ENCODE measurements around the gene USP47. TPM values are rescaled to one million over a fixed set of nuclear protein-coding genes. Genes with fewer than 3 reads are reported as not detected.

Gene USP47
- total and polyA plus RNA-seq, 2 experiments from 2014 or later: 16.3 to 36.7 TPM

GRCh38 chr11:11997049-11997322 is 155.2 kb downstream of the USP47 start:
- ATAC-seq: no peak
- Histone ChIP-seq H4K20me1 (replicated peaks; ENCODE audit: insufficient read depth) (peaks cover 4% of the 10 kb centered on the region), H3K4me1 (ENCODE audit: insufficient read depth) (no peaks in the 10 kb centered on the region), H3K36me3 (ENCODE audit: insufficient read depth) (peaks cover 7% of the 10 kb centered on the region), H3F3A (replicated peaks; ENCODE audit: low read depth) (no peaks in the 10 kb centered on the region), H3K4me2 (no peak overlapping the region), H3K4me3 (no peak overlapping the region), H3K27ac (ENCODE audit: low read depth) (no peak overlapping the region), H3K9me2 (ENCODE audit: insufficient read depth) (no peaks in the 10 kb centered on the region), H3K27me3 (ENCODE audit: insufficient read depth) (no peaks in the 10 kb centered on the region), H3K79me2 (replicated peaks; ENCODE audit: insufficient read depth) (no peaks in the 10 kb centered on the region), H2AFZ (no peak overlapping the region)
- H3K27me3 Mint-ChIP-seq (ENCODE audit: insufficient read depth, low read depth, poor library complexity): no peaks in the 10 kb centered on the region
- TF ChIP-seq ZNF114 (CRISPR knock-in tag; IDR thresholded peaks at IDR 0.05): no peak
- TF ChIP-seq EZH2phosphoT487 (IDR thresholded peaks at IDR 0.05; ENCODE audit: unreplicated experiment): no peak
- TF ChIP-seq, protein P1, sequence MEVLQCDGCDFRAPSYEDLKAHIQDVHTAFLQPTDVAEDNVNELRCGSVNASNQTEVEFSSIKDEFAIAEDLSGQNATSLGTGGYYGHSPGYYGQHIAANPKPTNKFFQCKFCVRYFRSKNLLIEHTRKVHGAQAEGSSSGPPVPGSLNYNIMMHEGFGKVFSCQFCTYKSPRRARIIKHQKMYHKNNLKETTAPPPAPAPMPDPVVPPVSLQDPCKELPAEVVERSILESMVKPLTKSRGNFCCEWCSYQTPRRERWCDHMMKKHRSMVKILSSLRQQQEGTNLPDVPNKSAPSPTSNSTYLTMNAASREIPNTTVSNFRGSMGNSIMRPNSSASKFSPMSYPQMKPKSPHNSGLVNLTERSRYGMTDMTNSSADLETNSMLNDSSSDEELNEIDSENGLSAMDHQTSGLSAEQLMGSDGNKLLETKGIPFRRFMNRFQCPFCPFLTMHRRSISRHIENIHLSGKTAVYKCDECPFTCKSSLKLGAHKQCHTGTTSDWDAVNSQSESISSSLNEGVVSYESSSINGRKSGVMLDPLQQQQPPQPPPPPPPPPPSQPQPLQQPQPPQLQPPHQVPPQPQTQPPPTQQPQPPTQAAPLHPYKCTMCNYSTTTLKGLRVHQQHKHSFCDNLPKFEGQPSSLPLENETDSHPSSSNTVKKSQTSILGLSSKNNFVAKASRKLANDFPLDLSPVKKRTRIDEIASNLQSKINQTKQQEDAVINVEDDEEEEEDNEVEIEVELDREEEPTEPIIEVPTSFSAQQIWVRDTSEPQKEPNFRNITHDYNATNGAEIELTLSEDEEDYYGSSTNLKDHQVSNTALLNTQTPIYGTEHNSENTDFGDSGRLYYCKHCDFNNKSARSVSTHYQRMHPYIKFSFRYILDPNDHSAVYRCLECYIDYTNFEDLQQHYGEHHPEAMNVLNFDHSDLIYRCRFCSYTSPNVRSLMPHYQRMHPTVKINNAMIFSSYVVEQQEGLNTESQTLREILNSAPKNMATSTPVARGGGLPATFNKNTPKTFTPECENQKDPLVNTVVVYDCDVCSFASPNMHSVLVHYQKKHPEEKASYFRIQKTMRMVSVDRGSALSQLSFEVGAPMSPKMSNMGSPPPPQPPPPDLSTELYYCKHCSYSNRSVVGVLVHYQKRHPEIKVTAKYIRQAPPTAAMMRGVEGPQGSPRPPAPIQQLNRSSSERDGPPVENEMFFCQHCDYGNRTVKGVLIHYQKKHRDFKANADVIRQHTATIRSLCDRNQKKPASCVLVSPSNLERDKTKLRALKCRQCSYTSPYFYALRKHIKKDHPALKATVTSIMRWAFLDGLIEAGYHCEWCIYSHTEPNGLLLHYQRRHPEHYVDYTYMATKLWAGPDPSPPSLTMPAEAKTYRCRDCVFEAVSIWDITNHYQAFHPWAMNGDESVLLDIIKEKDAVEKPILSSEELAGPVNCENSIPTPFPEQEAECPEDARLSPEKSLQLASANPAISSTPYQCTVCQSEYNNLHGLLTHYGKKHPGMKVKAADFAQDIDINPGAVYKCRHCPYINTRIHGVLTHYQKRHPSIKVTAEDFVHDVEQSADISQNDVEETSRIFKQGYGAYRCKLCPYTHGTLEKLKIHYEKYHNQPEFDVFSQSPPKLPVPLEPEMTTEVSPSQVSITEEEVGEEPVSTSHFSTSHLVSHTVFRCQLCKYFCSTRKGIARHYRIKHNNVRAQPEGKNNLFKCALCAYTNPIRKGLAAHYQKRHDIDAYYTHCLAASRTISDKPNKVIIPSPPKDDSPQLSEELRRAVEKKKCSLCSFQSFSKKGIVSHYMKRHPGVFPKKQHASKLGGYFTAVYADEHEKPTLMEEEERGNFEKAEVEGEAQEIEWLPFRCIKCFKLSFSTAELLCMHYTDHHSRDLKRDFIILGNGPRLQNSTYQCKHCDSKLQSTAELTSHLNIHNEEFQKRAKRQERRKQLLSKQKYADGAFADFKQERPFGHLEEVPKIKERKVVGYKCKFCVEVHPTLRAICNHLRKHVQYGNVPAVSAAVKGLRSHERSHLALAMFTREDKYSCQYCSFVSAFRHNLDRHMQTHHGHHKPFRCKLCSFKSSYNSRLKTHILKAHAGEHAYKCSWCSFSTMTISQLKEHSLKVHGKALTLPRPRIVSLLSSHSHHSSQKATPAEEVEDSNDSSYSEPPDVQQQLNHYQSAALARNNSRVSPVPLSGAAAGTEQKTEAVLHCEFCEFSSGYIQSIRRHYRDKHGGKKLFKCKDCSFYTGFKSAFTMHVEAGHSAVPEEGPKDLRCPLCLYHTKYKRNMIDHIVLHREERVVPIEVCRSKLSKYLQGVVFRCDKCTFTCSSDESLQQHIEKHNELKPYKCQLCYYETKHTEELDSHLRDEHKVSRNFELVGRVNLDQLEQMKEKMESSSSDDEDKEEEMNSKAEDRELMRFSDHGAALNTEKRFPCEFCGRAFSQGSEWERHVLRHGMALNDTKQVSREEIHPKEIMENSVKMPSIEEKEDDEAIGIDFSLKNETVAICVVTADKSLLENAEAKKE (CRISPR knock-in tag; IDR thresholded peaks at IDR 0.05): no peak
- no peak for TF ChIP-seq STAT1 (IDR thresholded peaks at IDR 0.05; ENCODE audit: unreplicated experiment)
- TF ChIP-seq NANOG (IDR thresholded peaks at IDR 0.05; ENCODE audit: borderline replicate concordance): no peak
- TF ChIP-seq, protein P2, sequence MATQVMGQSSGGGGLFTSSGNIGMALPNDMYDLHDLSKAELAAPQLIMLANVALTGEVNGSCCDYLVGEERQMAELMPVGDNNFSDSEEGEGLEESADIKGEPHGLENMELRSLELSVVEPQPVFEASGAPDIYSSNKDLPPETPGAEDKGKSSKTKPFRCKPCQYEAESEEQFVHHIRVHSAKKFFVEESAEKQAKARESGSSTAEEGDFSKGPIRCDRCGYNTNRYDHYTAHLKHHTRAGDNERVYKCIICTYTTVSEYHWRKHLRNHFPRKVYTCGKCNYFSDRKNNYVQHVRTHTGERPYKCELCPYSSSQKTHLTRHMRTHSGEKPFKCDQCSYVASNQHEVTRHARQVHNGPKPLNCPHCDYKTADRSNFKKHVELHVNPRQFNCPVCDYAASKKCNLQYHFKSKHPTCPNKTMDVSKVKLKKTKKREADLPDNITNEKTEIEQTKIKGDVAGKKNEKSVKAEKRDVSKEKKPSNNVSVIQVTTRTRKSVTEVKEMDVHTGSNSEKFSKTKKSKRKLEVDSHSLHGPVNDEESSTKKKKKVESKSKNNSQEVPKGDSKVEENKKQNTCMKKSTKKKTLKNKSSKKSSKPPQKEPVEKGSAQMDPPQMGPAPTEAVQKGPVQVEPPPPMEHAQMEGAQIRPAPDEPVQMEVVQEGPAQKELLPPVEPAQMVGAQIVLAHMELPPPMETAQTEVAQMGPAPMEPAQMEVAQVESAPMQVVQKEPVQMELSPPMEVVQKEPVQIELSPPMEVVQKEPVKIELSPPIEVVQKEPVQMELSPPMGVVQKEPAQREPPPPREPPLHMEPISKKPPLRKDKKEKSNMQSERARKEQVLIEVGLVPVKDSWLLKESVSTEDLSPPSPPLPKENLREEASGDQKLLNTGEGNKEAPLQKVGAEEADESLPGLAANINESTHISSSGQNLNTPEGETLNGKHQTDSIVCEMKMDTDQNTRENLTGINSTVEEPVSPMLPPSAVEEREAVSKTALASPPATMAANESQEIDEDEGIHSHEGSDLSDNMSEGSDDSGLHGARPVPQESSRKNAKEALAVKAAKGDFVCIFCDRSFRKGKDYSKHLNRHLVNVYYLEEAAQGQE (IDR thresholded peaks at IDR 0.05; ENCODE audit: unreplicated experiment): no peak
- TF ChIP-seq JUNB (IDR thresholded peaks at IDR 0.05; ENCODE audit: unreplicated experiment): no peak
- no peak for TF ChIP-seq CREB1 (CRISPR knock-in tag; IDR thresholded peaks at IDR 0.05; ENCODE audit: low read depth)
- TF ChIP-seq ZNF331 (CRISPR knock-in tag; IDR thresholded peaks at IDR 0.05; ENCODE audit: low read depth): no peak
- TF ChIP-seq, protein P3, sequence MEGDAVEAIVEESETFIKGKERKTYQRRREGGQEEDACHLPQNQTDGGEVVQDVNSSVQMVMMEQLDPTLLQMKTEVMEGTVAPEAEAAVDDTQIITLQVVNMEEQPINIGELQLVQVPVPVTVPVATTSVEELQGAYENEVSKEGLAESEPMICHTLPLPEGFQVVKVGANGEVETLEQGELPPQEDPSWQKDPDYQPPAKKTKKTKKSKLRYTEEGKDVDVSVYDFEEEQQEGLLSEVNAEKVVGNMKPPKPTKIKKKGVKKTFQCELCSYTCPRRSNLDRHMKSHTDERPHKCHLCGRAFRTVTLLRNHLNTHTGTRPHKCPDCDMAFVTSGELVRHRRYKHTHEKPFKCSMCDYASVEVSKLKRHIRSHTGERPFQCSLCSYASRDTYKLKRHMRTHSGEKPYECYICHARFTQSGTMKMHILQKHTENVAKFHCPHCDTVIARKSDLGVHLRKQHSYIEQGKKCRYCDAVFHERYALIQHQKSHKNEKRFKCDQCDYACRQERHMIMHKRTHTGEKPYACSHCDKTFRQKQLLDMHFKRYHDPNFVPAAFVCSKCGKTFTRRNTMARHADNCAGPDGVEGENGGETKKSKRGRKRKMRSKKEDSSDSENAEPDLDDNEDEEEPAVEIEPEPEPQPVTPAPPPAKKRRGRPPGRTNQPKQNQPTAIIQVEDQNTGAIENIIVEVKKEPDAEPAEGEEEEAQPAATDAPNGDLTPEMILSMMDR (conservative IDR thresholded peaks at IDR 0.05; ENCODE audit: low read depth in 2 of 2): no peak
- TF ChIP-seq POLR2AphosphoS5 (IDR thresholded peaks at IDR 0.05; ENCODE audit: low read depth): no peak
- TF ChIP-seq EZH2 (IDR thresholded peaks at IDR 0.05; ENCODE audit: low read depth, unreplicated experiment): no peak
- TF ChIP-seq, protein P4, sequence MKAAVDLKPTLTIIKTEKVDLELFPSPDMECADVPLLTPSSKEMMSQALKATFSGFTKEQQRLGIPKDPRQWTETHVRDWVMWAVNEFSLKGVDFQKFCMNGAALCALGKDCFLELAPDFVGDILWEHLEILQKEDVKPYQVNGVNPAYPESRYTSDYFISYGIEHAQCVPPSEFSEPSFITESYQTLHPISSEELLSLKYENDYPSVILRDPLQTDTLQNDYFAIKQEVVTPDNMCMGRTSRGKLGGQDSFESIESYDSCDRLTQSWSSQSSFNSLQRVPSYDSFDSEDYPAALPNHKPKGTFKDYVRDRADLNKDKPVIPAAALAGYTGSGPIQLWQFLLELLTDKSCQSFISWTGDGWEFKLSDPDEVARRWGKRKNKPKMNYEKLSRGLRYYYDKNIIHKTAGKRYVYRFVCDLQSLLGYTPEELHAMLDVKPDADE (IDR thresholded peaks at IDR 0.05): no peak
- no peak overlapping the region for H3K27ac Mint-ChIP-seq
- H3K36me3 Mint-ChIP-seq (ENCODE audit: low read depth): peaks cover 7% of the 10 kb centered on the region; the same call in 2 of the 3 replicates
- H3K9me3 Mint-ChIP-seq: no peaks in the 10 kb centered on the region
- H3K4me1 Mint-ChIP-seq: peaks cover 2% of the 10 kb centered on the region; the same call in 2 of the 3 replicates
- no peak overlapping the region for H3K4me3 Mint-ChIP-seq
- no peak for DNase-seq (ENCODE audit: low spot score)
